ENCODE measurements around the gene MTA2. TPM values are rescaled to one million over a fixed set of nuclear protein-coding genes. Genes with fewer than 3 reads are reported as not detected.
A peak's percentile ranks its signal among the peaks of the same experiment; 100 is the strongest.
"Not testable (repeated sequence)": the region's sequence is repeated elsewhere in the genome, so short reads cannot be mapped to it uniquely, and the experiment has no call there.

MTA2 gene
- polyA plus RNA-seq (2013, experiment 1 of 2), result 75.0 TPM
- 74.7 TPM for polyA plus RNA-seq (2013, experiment 2 of 2)

DNA sequence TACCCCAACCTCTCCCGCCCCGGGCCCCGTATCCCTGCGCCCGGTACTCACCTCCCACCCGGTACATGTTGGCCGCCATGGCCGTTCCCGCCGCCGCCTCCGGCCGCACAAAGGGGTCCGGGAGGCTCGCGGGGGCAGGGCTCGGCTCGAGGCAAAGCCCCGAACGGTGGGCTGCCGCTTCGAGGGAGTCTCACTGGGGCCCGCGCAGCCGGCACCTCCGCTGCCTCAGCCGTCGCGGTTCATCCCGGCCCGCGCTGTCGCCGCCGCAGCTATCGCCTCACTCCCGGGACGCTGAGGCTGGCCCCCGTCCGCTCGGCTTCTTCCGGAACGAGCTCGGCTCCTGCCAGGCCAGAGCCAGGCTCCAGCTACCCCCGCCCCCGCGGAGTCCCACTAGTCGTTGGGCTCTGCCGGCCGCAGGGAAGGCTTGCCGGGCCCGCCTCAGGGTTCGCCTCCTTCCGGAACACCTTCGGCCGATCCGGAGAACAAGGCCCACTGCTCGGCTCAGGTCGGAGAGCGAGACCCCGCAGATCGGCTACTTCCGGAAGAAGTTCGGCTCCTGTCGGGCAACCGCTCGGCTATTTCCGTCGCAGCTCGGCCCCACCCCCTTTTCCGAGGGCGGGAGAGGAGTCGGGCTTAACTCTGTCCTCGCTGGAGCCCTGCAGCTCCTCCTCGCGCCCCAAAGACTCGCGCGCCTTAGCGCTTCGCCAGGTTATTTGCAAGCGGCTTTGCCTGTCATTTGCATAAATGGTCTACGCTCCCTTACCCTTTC is at the start of gene MTA2:
Gene MTA2, minus strand, starts transcription at position 494 of the 769 bp plus-strand sequence. Its CDS starts 415 bp downstream, at position 79.
- peak within 1 kb of the TSS; percentile 98 for H3K18ac ChIP-seq (ENCODE audit: low read length)
- no peaks in the 10 kb centered on the region for H3K27me3 ChIP-seq (ENCODE audit: insufficient read depth, low read length, poor library complexity)
- H3K79me2 ChIP-seq (ENCODE audit: control insufficient read depth, insufficient read depth, low read length), result peaks cover 25% of the 10 kb centered on the region
- H3K4me3 ChIP-seq (ENCODE audit: low read length), result peak within 1 kb of the TSS; percentile 89
- H2BK5ac ChIP-seq (ENCODE audit: low read length), result peak within 1 kb of the TSS; percentile 78
- H3K36me3 ChIP-seq (ENCODE audit: control insufficient read depth, insufficient read depth, low read length), result peaks cover 14% of the 10 kb centered on the region
- no peak within 1 kb of the TSS for H4K5ac ChIP-seq (ENCODE audit: low read length)
- H3K4me2 ChIP-seq (ENCODE audit: low read length), result peak within 1 kb of the TSS; percentile 75
- H2BK15ac ChIP-seq (replicated peaks; ENCODE audit: low read depth), result no peak within 1 kb of the TSS
- peak within 1 kb of the TSS; percentile 17 for H4K8ac ChIP-seq (ENCODE audit: low read depth, low read length)
- H3K9ac ChIP-seq (ENCODE audit: low read length), result peak within 1 kb of the TSS; percentile 77
- H2BK120ac ChIP-seq (ENCODE audit: low read depth, low read length), result peak within 1 kb of the TSS; percentile 83
- no CpG with 5 or more reads among the region's 83 CpGs for WGBS (ENCODE audit: extremely low coverage, insufficient coverage, low lambda C conversion rate)
- H3K56ac ChIP-seq (ENCODE audit: low read length), result peak within 1 kb of the TSS; percentile 97
- peak; percentile 99 for DNase-seq
- peak within 1 kb of the TSS; percentile 97 for H3K27ac ChIP-seq (ENCODE audit: low read depth, low read length)
- peak within 1 kb of the TSS; percentile 98 for H3K23ac ChIP-seq (ENCODE audit: low read length)
- peaks cover 4% of the 10 kb centered on the region for H3K4me1 ChIP-seq (ENCODE audit: control insufficient read depth, low read depth, low read length)
- peak within 1 kb of the TSS; percentile 95 for H3K4ac ChIP-seq (ENCODE audit: low read depth, low read length)
- no peak within 1 kb of the TSS for H2AK5ac ChIP-seq (ENCODE audit: low read length)
- peaks cover 21% of the 10 kb centered on the region for H3K79me1 ChIP-seq (ENCODE audit: low read length)

GRCh38 chr11:62650283-62650682 is 48.6 kb upstream of the MTA2 start:
- H2BK15ac ChIP-seq (replicated peaks; ENCODE audit: low read depth); H3K36me3 ChIP-seq (ENCODE audit: control insufficient read depth, insufficient read depth, low read length); H3K27ac ChIP-seq (ENCODE audit: low read depth, low read length); H2AK5ac ChIP-seq (ENCODE audit: low read length); H4K8ac ChIP-seq (ENCODE audit: low read depth, low read length); H4K5ac ChIP-seq (ENCODE audit: low read length); H3K9ac ChIP-seq (ENCODE audit: low read length); H2BK5ac ChIP-seq (ENCODE audit: low read length); H3K4me2 ChIP-seq (ENCODE audit: low read length); H3K23ac ChIP-seq (ENCODE audit: low read length); H3K4me3 ChIP-seq (ENCODE audit: low read length); H3K56ac ChIP-seq (ENCODE audit: low read length); H3K4ac ChIP-seq (ENCODE audit: low read depth, low read length); H3K4me1 ChIP-seq (ENCODE audit: control insufficient read depth, low read depth, low read length); H3K18ac ChIP-seq (ENCODE audit: low read length); DNase-seq; H3K27me3 ChIP-seq (ENCODE audit: insufficient read depth, low read length, poor library complexity); H2BK120ac ChIP-seq (ENCODE audit: low read depth, low read length): not testable (repeated sequence)
- no CpG with 5 or more reads among the region's 12 CpGs for WGBS (ENCODE audit: extremely low coverage, insufficient coverage, low lambda C conversion rate)
- Histone ChIP-seq H3K79me2 (ENCODE audit: control insufficient read depth, insufficient read depth, low read length) (peaks cover 20% of the 10 kb centered on the region), H3K79me1 (ENCODE audit: low read length) (peaks cover 16% of the 10 kb centered on the region)

DNA sequence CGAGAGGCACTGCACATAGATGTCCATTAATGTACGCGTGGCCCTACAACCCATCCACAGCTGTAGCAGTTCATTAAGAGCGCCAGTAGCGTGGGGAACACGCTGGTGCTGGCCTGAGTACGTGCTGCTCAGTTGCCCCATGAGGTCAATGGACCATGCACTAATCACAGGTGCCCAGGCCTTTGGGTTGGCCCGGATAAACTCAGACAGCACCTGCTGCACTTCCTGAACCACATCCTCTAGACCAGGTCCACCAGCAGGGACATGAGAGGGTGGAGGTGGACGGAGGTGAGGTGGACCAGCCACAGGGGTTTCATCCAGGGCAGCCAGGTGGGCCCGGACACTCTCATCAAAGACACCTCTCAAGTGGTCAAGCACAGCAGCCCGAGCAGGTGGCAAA is 47.8 kb upstream of the MTA2 start:
- Histone ChIP-seq H3K56ac (ENCODE audit: low read length) (no peak overlapping the region), H2BK15ac (replicated peaks; ENCODE audit: low read depth) (no peak overlapping the region), H3K4me1 (ENCODE audit: control insufficient read depth, low read depth, low read length) (peaks cover 2% of the 10 kb centered on the region), H3K18ac (ENCODE audit: low read length) (no peak overlapping the region), H3K27ac (ENCODE audit: low read depth, low read length) (no peak overlapping the region), H3K4me2 (ENCODE audit: low read length) (no peak overlapping the region), H3K79me2 (ENCODE audit: control insufficient read depth, insufficient read depth, low read length) (peaks cover 26% of the 10 kb centered on the region), H2BK120ac (ENCODE audit: low read depth, low read length) (no peak overlapping the region), H3K4me3 (ENCODE audit: low read length) (no peak overlapping the region), H2AK5ac (ENCODE audit: low read length) (no peak overlapping the region), H4K5ac (ENCODE audit: low read length) (no peak overlapping the region), H3K4ac (ENCODE audit: low read depth, low read length) (no peak overlapping the region), H3K9ac (ENCODE audit: low read length) (no peak overlapping the region), H2BK5ac (ENCODE audit: low read length) (no peak overlapping the region), H3K36me3 (ENCODE audit: control insufficient read depth, insufficient read depth, low read length) (peaks cover 6% of the 10 kb centered on the region), H3K27me3 (ENCODE audit: insufficient read depth, low read length, poor library complexity) (peaks cover 3% of the 10 kb centered on the region), H4K8ac (ENCODE audit: low read depth, low read length) (no peak overlapping the region), H3K23ac (ENCODE audit: low read length) (no peak overlapping the region), H3K79me1 (ENCODE audit: low read length) (peaks cover 20% of the 10 kb centered on the region)
- DNase-seq, result no peak
- WGBS (ENCODE audit: extremely low coverage, insufficient coverage, low lambda C conversion rate), result no CpG with 5 or more reads among the region's 11 CpGs

GRCh38 chr11:62648967-62649364 is 47.3 kb upstream of the MTA2 start:
- H3K27ac ChIP-seq (ENCODE audit: low read depth, low read length), result no peak overlapping the region

GRCh38 chr11:62648185-62648966 is 46.7 kb upstream of the MTA2 start:
- H2AK5ac ChIP-seq (ENCODE audit: low read length), result no peak overlapping the region
- peaks cover 31% of the 10 kb centered on the region for H3K79me2 ChIP-seq (ENCODE audit: control insufficient read depth, insufficient read depth, low read length)
- H2BK5ac ChIP-seq (ENCODE audit: low read length), result no peak overlapping the region
- no peak overlapping the region for H3K18ac ChIP-seq (ENCODE audit: low read length)
- no peak overlapping the region for H3K4me2 ChIP-seq (ENCODE audit: low read length)
- H2BK15ac ChIP-seq (replicated peaks; ENCODE audit: low read depth), result no peak overlapping the region
- peaks cover 3% of the 10 kb centered on the region for H3K27me3 ChIP-seq (ENCODE audit: insufficient read depth, low read length, poor library complexity)
- H4K5ac ChIP-seq (ENCODE audit: low read length), result no peak overlapping the region
- H3K56ac ChIP-seq (ENCODE audit: low read length), result no peak overlapping the region
- H3K4ac ChIP-seq (ENCODE audit: low read depth, low read length), result no peak overlapping the region
- no peak overlapping the region for H3K27ac ChIP-seq (ENCODE audit: low read depth, low read length)
- H3K23ac ChIP-seq (ENCODE audit: low read length), result no peak overlapping the region
- H3K4me1 ChIP-seq (ENCODE audit: control insufficient read depth, low read depth, low read length), result peaks cover 2% of the 10 kb centered on the region
- H3K36me3 ChIP-seq (ENCODE audit: control insufficient read depth, insufficient read depth, low read length), result peaks cover 8% of the 10 kb centered on the region
- WGBS (ENCODE audit: extremely low coverage, insufficient coverage, low lambda C conversion rate), result no CpG with 5 or more reads among the region's 24 CpGs
- H4K8ac ChIP-seq (ENCODE audit: low read depth, low read length), result no peak overlapping the region
- no peak overlapping the region for H2BK120ac ChIP-seq (ENCODE audit: low read depth, low read length)
- H3K4me3 ChIP-seq (ENCODE audit: low read length), result no peak overlapping the region
- peaks cover 25% of the 10 kb centered on the region for H3K79me1 ChIP-seq (ENCODE audit: low read length)
- DNase-seq, result no peak
- H3K9ac ChIP-seq (ENCODE audit: low read length), result no peak overlapping the region

More at GRCh38 chr11:62648967-62649364, 47.3 kb upstream of the MTA2 start:
- no peak overlapping the region for H3K4me3 ChIP-seq (ENCODE audit: low read length)
- DNase-seq, result no peak
- no peak overlapping the region for H2AK5ac ChIP-seq (ENCODE audit: low read length)
- H2BK15ac ChIP-seq (replicated peaks; ENCODE audit: low read depth), result no peak overlapping the region
- WGBS (ENCODE audit: extremely low coverage, insufficient coverage, low lambda C conversion rate), result no CpG with 5 or more reads among the region's 11 CpGs
- no peak overlapping the region for H3K4ac ChIP-seq (ENCODE audit: low read depth, low read length)
- H3K56ac ChIP-seq (ENCODE audit: low read length), result no peak overlapping the region
- H3K18ac ChIP-seq (ENCODE audit: low read length), result no peak overlapping the region
- H3K9ac ChIP-seq (ENCODE audit: low read length), result no peak overlapping the region
- no peak overlapping the region for H4K5ac ChIP-seq (ENCODE audit: low read length)
- H3K36me3 ChIP-seq (ENCODE audit: control insufficient read depth, insufficient read depth, low read length), result peaks cover 8% of the 10 kb centered on the region
- peaks cover 31% of the 10 kb centered on the region for H3K79me2 ChIP-seq (ENCODE audit: control insufficient read depth, insufficient read depth, low read length)
- H3K4me1 ChIP-seq (ENCODE audit: control insufficient read depth, low read depth, low read length), result peaks cover 2% of the 10 kb centered on the region
- no peak overlapping the region for H3K4me2 ChIP-seq (ENCODE audit: low read length)
- peaks cover 25% of the 10 kb centered on the region for H3K79me1 ChIP-seq (ENCODE audit: low read length)
- no peak overlapping the region for H4K8ac ChIP-seq (ENCODE audit: low read depth, low read length)
- peaks cover 3% of the 10 kb centered on the region for H3K27me3 ChIP-seq (ENCODE audit: insufficient read depth, low read length, poor library complexity)
- no peak overlapping the region for H2BK120ac ChIP-seq (ENCODE audit: low read depth, low read length)
- H3K23ac ChIP-seq (ENCODE audit: low read length), result no peak overlapping the region
- no peak overlapping the region for H2BK5ac ChIP-seq (ENCODE audit: low read length)
